ENCODE data around the gene CLVS2. TPM values are rescaled to one million over a fixed set of nuclear protein-coding genes. Genes with fewer than 3 reads are reported as not detected.

CLVS2 gene
- total RNA-seq, 2 experiments from 2014 or later: not detected

DNA sequence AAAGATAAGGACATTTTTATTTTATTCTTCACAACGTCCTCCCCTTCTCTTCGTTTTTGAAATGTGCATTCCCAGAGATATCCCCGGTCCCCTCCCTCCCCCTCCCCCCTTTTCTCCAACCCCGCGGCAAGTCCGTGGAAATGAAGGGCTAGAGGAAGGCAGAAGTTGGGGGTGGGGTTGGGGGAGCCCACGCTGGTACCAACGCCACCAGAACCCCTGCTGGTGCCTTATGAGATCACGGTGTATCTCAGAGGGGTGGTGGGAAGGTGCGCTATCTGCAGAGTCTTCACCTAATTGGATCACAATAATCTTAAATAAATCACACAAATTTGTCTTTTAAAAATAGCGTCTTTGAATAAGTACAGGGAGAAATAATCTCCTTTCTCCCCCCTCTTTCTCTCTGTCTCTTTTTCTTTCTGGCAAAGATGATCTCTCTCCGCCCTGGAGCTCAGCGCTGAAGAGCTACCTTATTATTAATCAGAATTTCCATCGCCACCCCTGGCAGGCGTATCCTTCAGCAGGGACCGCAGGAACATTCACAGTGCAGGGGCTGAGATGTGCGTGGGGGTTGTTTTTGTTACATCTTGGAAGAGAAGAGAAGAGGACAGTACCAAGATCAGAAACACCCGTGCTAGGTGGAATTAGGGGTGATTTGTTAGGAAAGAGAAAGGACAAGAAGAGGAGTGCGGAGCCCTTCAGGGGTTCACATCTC is 915 bp downstream of the CLVS2 start:
- intact Hi-C loops (cut with DNase I, micrococcal nuclease): no loop called here
- H3K27ac Mint-ChIP-seq: no peak overlapping the region
- Histone ChIP-seq H3K27ac (ENCODE audit: low read depth in 1 of 2, low read length in 2 of 2) (no peak overlapping the region), H3K9me3 (ENCODE audit: control insufficient read depth in 1 of 2, insufficient read depth in 1 of 2, low read length in 2 of 2) (peaks cover 0 to 23% of the 10 kb centered on the region in 2 experiments), H3K4me1 (ENCODE audit: insufficient read depth, low read length) (no peaks in the 10 kb centered on the region), H3K4me3 (ENCODE audit: low read length) (no peak overlapping the region), H3K27me3 (ENCODE audit: control insufficient read depth in 1 of 2, insufficient read depth in 2 of 2, low read length in 2 of 2) (peaks cover 20 to 32% of the 10 kb centered on the region in 2 experiments), H3K36me3 (ENCODE audit: insufficient read depth, low read length) (no peaks in the 10 kb centered on the region)
- H3K4me3 Mint-ChIP-seq: no peak overlapping the region
- POLR2A ChIA-PET: no interaction called here
- peaks cover 4% of the 10 kb centered on the region for H3K9me3 Mint-ChIP-seq
- no peaks in the 10 kb centered on the region for H3K4me1 Mint-ChIP-seq (ENCODE audit: low read depth)
- H3K27me3 Mint-ChIP-seq: peaks cover 56% of the 10 kb centered on the region
- ATAC-seq (ENCODE audit: poor library complexity): no peak
- DNase-seq: no peak
- CTCF ChIA-PET: no interaction called here
- TF ChIP-seq, protein P1, sequence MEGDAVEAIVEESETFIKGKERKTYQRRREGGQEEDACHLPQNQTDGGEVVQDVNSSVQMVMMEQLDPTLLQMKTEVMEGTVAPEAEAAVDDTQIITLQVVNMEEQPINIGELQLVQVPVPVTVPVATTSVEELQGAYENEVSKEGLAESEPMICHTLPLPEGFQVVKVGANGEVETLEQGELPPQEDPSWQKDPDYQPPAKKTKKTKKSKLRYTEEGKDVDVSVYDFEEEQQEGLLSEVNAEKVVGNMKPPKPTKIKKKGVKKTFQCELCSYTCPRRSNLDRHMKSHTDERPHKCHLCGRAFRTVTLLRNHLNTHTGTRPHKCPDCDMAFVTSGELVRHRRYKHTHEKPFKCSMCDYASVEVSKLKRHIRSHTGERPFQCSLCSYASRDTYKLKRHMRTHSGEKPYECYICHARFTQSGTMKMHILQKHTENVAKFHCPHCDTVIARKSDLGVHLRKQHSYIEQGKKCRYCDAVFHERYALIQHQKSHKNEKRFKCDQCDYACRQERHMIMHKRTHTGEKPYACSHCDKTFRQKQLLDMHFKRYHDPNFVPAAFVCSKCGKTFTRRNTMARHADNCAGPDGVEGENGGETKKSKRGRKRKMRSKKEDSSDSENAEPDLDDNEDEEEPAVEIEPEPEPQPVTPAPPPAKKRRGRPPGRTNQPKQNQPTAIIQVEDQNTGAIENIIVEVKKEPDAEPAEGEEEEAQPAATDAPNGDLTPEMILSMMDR (IDR thresholded peaks at IDR 0.05): no peak
- H3K36me3 Mint-ChIP-seq (ENCODE audit: low read depth): no peaks in the 10 kb centered on the region

DNA sequence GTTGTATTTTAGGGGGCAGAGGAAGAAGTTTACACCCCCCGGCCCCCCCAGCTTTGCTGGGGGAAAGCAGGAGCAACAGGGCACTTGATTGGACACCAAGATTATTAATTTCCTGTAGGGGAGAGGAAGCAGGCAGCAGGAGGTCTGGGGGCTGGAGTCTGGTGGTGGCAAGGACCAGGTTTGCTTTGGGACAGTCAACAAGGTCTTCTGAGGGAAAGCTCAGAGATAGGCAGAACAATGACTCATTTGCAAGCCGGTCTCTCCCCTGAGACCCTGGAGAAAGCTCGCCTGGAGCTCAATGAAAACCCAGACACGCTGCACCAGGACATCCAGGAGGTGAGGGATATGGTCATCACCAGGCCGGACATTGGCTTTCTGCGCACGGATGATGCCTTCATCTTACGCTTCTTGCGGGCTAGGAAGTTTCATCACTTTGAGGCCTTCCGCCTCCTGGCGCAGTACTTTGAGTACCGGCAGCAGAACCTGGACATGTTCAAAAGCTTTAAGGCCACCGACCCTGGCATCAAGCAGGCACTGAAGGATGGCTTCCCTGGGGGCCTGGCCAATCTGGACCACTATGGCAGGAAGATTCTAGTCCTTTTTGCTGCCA is 1.6 kb downstream of the CLVS2 start:
- no peak overlapping the region for H3K27ac ChIP-seq (ENCODE audit: low read depth in 1 of 2, low read length in 2 of 2)
- H3K4me3 ChIP-seq (ENCODE audit: low read length): no peak overlapping the region
- H3K27ac Mint-ChIP-seq: no peak overlapping the region
- H3K36me3 Mint-ChIP-seq (ENCODE audit: low read depth): no peaks in the 10 kb centered on the region
- DNase-seq (no peak), ATAC-seq (ENCODE audit: poor library complexity) (no peak)
- TF ChIP-seq, protein P1 (IDR thresholded peaks at IDR 0.05): no peak
- intact Hi-C loops (cut with DNase I, micrococcal nuclease): no loop called here
- peaks cover 0 to 23% of the 10 kb centered on the region in 2 experiments for H3K9me3 ChIP-seq (ENCODE audit: control insufficient read depth in 1 of 2, insufficient read depth in 1 of 2, low read length in 2 of 2)
- ChIA-PET CTCF (no interaction called here), POLR2A (no interaction called here)
- peaks cover 20 to 32% of the 10 kb centered on the region in 2 experiments for H3K27me3 ChIP-seq (ENCODE audit: control insufficient read depth in 1 of 2, insufficient read depth in 2 of 2, low read length in 2 of 2)
- no peaks in the 10 kb centered on the region for H3K36me3 ChIP-seq (ENCODE audit: insufficient read depth, low read length)
- H3K4me1 Mint-ChIP-seq (ENCODE audit: low read depth): no peaks in the 10 kb centered on the region
- no peak overlapping the region for H3K4me3 Mint-ChIP-seq
- no peaks in the 10 kb centered on the region for H3K4me1 ChIP-seq (ENCODE audit: insufficient read depth, low read length)
- H3K9me3 Mint-ChIP-seq: peaks cover 4% of the 10 kb centered on the region
- peaks cover 50% of the 10 kb centered on the region for H3K27me3 Mint-ChIP-seq

DNA sequence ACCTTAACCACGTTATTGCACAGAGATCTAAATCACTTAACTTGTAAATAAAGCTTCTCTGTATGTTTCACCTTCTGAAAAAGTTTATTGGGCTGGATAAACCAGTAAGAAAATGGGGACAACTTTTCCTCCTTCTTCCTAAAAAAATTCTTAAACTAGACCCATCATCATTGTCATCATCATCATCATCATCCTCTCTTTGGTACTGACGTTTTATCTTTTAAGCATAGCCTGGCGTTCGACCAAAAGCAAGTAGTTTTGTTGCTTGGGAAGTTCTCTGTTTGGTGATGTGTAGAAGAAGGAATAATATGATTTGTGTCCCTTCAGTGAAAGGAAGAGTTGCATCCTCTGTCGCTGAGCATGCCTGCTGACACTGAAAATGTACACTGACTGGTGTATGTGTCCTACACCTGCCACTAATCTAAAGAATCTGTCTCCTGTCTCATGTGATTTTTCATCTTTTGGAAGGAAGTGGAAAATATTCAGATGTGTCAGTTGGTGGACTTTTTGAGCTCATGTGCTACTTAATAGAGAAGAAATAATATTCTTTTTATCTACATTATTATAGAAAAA is 2.5 kb downstream of the CLVS2 start:
- Mint-ChIP-seq H3K27me3 (peaks cover 43% of the 10 kb centered on the region), H3K4me1 (ENCODE audit: low read depth) (no peaks in the 10 kb centered on the region), H3K36me3 (ENCODE audit: low read depth) (no peaks in the 10 kb centered on the region), H3K27ac (no peak overlapping the region), H3K9me3 (peaks cover 4% of the 10 kb centered on the region), H3K4me3 (no peak overlapping the region)
- no peak for DNase-seq
- peaks cover 20 to 32% of the 10 kb centered on the region in 2 experiments for H3K27me3 ChIP-seq (ENCODE audit: control insufficient read depth in 1 of 2, insufficient read depth in 2 of 2, low read length in 2 of 2)
- ChIA-PET POLR2A (no interaction called here), CTCF (no interaction called here)
- TF ChIP-seq, protein P1 (IDR thresholded peaks at IDR 0.05): no peak
- H3K4me3 ChIP-seq (ENCODE audit: low read length): no peak overlapping the region
- no peaks in the 10 kb centered on the region for H3K4me1 ChIP-seq (ENCODE audit: insufficient read depth, low read length)
- intact Hi-C loops (cut with DNase I, micrococcal nuclease): no loop called here
- no peak for ATAC-seq (ENCODE audit: poor library complexity)
- H3K9me3 ChIP-seq (ENCODE audit: control insufficient read depth in 1 of 2, insufficient read depth in 1 of 2, low read length in 2 of 2): peaks cover 0 to 23% of the 10 kb centered on the region in 2 experiments
- H3K36me3 ChIP-seq (ENCODE audit: insufficient read depth, low read length): no peaks in the 10 kb centered on the region
- H3K27ac ChIP-seq (ENCODE audit: low read depth in 1 of 2, low read length in 2 of 2): no peak overlapping the region

Data from CD4-positive, alpha-beta T cell (primary cell).